ENCODE results near the gene ABI3BP. TPM values are rescaled to one million over a fixed set of nuclear protein-coding genes. Genes with fewer than 3 reads are reported as not detected.

ABI3BP gene
- total RNA-seq, 1 donor from 2014 or later = 52.6 TPM

DNA sequence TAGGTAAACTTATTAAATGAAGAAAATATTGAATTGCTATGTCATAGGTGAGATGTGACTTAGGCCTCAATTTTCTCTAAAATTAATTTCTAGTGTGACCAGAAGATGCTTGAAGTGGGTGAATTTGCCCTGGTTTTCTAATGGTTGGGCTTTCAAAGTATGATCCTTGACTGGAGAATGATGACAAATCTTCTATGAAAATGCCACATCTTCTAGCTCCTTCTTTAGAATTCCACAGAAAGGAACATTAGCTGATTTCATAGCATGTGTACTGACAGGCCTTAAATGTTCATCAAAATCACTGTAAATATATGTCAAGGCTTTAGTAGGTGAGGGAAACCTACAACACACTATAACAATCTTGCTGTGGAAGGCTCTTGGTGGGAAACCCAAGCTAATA lies 8.9 kb downstream of the ABI3BP start:
- DNase-seq (ENCODE audit: low read depth) = no peak

DNA sequence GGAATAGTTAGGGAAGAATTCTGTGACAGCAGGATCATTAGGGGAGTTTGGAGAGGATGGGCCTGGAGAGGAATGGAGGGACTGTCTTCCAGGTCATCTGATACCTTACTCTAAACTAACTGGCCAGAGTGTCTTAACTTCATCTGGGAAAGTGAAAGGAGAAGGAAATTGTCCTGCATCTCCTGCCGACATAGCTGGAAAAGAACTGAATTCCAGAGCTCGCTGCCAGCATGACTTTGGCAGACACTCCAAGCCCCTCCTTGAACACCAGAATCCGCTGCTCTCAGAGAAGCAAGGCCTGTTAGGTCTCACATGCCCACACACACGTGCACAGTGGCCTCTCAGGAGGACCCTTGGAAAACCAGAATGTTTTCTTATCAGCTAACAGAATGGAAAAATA lies 10.5 kb downstream of the ABI3BP start:
- DNase-seq (ENCODE audit: low read depth) = peak; percentile 31

DNA sequence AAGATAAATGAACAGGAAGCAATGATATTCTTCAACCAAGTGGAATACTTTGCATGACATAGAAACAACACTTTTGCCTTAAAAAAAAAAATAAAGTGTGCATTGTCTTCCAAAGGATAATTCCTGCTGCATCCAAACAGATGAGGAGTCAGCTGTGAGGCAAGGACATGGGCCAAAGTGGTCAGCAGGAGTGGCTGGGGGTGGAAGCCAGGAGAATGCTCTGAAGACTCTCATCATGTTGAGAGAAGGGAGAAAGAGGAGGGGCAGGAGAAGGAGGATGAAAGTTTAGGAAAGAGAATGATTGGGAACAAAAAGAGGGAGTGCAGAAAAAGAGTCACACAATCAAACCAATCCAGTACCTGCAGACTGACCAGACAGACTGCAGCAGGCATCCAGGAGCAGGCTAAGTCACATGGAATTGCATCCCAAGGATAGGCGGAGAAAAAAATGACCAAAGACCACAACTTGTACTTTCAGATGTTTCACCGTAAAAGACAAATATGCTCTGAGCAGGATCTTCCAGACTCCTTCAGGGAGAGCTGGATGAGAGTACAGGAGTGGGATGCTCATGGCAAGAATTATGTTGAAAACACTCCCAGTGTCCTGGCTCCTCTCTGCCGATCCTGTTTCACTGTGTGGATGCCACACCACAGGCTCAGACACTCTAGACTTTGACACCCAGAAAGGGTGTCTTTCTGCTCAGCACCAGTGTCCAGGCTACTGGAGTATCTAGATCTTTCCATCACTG lies 11.9 kb downstream of the ABI3BP start:
- no peak for DNase-seq (ENCODE audit: low read depth)

DNA sequence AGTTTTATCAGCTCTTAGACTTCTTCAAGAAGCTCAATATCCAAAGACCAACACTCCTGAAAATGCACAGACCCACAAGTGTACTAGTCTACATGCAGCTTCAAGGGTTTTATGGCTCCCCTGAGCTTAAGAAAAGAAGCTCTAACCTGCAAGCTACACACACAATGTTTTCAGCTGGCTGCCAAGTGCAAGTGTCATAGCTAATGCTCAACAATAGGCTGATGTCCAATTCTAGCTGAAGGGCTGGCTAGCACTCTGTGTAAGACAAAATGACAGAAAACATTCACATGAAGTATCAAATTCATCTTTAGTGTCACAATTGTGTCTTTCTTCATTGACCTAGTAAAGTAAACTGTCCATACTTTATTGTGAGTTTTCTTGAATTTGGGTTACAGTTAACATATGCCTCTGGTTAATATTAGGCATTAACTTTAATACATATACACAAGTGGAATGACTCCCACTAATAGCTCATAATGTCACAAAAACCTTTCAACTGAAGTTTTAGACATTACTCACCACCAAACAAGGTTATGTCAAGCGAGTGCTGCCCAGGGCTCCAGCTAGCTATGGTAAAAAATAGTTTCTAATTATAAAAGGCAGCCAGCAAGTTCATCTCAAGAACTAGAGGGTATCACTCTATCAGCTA lies 15.1 kb downstream of the ABI3BP start:
- DNase-seq (ENCODE audit: low read depth) = no peak

GRCh38 chr3:100976611-100977010 lies 16.6 kb downstream of the ABI3BP start:
- no peak for DNase-seq (ENCODE audit: low read depth)

DNA sequence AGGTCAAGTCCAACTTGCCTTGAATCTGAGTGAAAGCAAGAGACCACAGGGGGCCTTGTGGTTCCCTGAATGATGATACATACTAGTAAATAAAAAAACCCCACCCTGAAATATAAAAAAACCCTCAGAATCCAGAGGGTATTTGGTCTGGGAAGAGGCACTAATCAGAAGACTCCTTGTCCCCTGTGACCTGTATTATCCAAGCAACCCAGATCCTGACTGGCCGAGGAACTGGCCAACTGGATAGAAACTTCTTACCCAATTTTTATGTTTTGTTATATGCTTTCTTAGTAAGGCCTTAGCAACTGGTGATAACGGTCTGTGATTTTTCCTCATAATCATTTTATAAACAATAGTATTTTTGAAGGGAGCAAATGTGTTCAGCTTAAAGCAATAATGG lies 17.5 kb downstream of the ABI3BP start:
- no peak for DNase-seq (ENCODE audit: low read depth)

DNA sequence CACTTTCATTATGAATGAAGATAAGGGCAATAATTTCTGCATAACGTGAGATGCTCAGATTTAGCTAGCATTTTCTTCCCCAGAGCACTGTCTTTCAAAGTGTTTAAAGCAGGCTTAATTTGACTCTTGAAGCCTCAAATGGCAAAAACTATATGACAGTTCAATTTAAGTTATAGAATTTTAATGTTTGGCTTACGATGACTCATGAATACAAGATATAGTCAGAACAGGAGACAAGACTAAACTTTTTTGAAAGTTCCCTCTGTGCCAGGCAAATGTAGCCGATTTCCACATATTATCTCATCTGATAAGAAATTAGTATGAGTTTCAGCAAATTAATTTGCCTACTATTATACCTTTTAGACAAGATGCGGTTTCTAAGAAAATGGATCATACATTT lies 19.6 kb downstream of the ABI3BP start:
- no peak for DNase-seq (ENCODE audit: low read depth)

GRCh38 chr3:100972867-100973266 lies 20.4 kb downstream of the ABI3BP start:
- DNase-seq (ENCODE audit: low read depth) = peak; percentile 84

- peak; percentile 19 for DNase-seq (ENCODE audit: low read depth)
Observed at GRCh38 chr3:100972301-100972844, 20.8 kb downstream of the ABI3BP start.

DNA sequence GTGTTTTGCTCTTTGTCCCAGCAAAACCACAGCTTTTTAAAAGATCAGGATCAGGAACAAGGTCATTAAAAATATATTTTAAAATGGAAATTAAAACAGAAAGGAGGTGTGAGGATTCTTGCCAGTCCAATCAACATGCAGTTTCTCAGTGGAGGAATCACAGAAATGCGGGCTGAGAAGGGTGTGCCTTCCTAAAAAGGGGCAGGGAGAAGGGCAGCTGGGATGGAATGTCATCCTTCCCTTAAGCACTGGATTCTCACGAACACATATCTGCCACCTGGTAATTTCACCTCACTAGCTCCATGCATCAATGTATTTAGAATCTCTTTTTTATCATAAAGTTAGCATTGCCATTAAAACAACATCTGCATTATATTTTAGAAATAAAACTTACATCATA lies 21.4 kb downstream of the ABI3BP start:
- DNase-seq (ENCODE audit: low read depth) = no peak

DNA sequence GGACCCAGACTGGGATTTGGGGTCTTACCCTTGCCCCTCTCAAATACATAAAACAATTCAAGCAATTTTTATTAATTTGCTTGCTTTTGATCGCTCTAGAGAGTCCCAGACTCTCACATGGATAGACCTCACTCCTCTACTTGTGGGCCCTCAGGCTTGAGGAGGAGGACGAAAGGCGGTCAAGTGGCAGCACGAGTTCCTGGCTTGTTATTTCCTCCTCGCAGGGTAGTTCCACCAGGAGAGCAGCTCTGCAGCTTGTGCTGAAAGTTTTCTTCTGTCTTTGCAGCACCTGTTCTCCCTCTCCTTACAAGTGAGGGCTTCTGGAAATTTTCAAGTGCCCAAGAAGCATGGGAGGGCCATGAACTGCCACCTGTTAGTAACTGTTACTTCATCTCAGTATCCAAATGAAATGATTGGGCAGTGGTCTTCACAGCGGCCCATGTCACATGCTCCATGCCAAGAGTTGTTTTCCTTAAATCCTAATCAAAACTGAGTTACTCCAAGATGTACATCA lies 22.7 kb downstream of the ABI3BP start:
- no peak for DNase-seq (ENCODE audit: low read depth)

GRCh38 chr3:100968932-100969906 lies 24.0 kb downstream of the ABI3BP start:
- DNase-seq (ENCODE audit: low read depth) = no peak

DNA sequence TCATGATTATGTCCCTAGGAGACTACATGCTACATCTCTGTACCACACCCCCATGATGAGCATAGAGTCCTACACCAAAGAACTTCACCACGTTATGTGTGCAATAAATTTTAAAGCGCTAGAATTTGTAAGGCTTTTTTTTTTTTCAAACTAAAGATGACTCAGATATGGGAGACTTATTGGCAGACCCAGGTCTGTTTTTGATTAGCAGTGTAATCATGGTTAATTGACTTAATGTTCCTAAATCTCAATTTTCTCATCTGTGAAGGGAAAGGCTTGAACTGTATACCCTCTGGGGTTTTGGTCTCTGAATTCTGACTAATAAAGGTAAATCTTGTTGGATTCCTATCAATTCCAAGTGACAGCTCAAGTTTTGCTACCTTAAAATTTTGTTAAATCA lies 26.4 kb downstream of the ABI3BP start:
- no peak for DNase-seq (ENCODE audit: low read depth)

GRCh38 chr3:100966049-100966491 lies 27.2 kb downstream of the ABI3BP start:
- DNase-seq (ENCODE audit: low read depth) = no peak

DNA sequence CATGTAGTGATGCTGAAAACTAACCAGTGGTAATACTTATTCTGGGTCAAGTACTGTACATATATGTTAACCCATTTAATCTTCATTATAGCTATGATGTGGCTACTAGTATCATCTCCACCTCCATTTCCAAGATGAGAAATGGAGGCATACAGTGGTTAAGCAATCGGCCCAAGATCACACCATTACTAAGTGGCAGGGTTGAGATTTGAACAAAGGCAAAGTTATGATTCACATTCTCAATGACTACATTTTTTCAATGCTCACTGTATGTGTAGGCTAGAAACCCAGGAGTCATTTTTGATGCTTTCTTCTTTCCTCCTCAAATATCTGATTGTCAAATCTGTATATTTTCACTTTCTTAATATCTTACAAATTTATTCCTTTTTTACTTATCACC lies 30.2 kb downstream of the ABI3BP start:
- no peak for DNase-seq (ENCODE audit: low read depth)

- no peak for DNase-seq (ENCODE audit: low read depth)
Observed at GRCh38 chr3:100957261-100957986, 35.8 kb downstream of the ABI3BP start.

DNA sequence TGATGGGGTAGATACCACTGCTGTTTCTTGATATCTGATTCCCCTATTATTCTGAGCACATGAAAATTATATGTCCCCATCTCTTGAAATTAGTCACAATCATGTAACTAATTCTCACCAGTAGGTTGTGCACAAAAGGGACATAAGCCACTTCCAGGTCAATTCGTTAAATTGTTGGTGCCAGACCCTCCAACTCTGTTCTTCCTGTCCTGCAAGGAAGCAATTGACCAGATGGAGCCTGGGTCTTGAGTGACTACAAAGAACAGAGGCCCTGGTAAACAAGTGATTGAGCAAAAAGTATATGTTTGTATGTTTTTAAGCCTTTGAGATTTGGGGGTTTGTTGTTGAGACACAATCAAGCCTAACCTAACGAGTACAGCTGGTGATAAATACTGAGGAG lies 36.9 kb downstream of the ABI3BP start:
- no peak for DNase-seq (ENCODE audit: low read depth)

- no peak for DNase-seq (ENCODE audit: low read depth)
Observed at GRCh38 chr3:100954990-100955389, 38.2 kb downstream of the ABI3BP start.

GRCh38 chr3:100954199-100954935 lies 38.9 kb downstream of the ABI3BP start:
- no peak for DNase-seq (ENCODE audit: low read depth)

DNA sequence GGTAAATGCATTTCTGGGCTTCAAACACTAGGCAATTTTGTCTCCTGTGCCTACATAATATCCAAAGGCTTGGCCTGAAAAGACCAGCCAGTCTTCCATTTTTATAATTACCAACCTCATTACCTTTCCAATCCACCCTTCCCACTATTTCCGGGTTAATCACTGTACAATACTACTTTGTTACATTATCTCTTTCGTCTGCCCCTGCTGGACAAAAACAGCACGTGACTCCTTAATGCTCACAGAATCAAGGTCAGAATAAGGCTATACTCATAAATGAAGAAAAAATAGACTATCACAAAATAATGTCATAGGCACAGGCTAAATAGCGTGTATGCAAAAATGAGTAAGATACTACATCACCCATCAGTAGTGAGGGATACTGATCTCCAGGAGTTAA lies 40.1 kb downstream of the ABI3BP start:
- DNase-seq (ENCODE audit: low read depth) = no peak

Data from renal cortical epithelial cell (primary cell).